GM19238 (cell line): ENCODE measurements around the gene IARS2.
"Not testable (repeated sequence)": the region's sequence is repeated elsewhere in the genome, so short reads cannot be mapped to it uniquely, and the experiment has no call there.

Source experiments
- DNase-seq: peaks from one replicate; pipeline ENCODE4 v3.0.0; 2011; ENCODE audit warnings: low spot score; ENCODE audit not compliant: insufficient read length

IARS2 gene

DNA sequence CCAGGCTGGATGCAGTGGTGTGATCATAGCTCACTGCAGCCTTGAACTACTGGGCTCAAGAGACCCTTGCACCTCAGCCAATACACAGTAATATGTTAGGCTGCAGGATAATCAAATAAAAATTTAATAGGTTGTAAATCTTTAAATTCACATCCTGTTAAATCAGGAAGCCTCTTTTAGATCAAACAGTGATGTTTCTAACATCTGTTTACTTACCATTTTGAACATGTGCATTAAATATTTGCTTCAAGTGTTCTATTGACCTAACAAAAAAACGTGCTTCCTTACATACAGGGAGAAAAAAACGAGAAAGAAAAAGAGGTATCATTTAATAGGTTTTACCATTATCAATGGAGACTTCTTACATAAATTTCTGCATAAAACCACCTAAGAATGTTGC lies 70.6 kb downstream of the IARS2 start:
- DNase-seq, result no peak

DNA sequence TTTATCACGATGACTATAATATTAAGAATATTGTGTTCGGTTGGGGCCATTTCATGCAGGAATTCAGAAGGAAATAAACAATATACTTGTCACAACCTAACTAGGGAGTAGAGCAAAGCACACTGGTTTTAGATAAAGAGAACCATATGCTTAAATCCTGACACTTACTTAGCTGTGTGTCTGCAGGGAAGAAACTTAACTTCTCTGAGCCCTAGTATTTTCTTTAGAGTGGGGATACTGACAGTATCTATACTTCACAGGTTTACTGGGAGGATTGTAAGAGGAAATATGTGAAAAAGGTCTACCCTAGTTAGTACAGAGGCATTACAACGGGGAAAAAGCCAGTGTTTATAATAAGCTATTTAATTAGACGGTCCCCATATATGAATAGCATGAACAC lies 72.9 kb downstream of the IARS2 start:
- DNase-seq, result no peak

DNA sequence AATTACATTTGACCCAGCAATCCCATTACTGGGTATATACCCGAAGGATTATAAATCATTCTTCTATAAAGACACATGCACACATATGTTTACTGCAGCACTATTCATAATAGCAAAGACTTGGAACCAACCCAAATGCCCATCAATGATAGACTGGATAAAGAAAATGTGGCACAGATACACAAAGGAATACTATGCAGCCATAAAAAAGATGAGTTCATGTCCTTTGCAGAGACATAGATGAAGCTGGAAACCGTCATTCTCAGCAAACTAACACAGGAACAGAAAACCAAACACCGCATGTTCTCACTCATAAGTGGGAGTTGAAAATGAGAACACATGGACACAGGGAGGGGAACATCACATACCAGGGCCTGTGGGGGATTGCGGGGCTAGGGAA lies 76.0 kb downstream of the IARS2 start:
- DNase-seq, result not testable (repeated sequence)

DNA sequence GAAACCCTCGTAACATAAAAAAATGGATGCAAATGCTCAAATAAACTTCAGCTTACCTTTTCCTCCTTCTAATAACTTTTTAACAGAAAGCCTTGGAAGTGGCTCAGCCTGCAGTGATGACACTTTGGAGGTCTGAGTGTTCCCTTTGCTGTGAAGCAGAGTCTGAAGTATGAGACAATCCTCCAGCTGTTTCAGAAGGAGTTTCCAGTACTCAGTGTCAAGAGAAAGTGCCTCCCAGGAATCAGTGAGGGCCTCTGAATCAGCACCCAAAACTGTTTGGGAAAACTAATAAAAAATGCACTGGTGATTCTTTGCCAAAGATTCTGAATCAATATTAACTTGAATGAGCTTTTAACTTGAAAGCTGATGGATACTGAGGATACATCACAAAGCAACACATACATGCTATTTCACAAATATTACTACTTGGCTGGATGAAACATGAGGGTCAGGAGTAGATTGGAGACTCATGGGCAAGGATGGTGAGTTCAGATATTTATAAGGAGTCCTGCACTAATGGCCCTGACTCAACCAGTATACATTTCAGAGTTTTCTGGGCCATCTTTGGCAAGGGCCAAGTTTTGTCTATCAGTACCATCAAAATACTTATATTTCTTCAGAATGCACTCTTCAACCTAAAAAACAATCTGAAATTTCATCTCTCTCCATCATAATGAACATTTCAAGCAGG lies 77.0 kb downstream of the IARS2 start:
- no peak for DNase-seq

DNA sequence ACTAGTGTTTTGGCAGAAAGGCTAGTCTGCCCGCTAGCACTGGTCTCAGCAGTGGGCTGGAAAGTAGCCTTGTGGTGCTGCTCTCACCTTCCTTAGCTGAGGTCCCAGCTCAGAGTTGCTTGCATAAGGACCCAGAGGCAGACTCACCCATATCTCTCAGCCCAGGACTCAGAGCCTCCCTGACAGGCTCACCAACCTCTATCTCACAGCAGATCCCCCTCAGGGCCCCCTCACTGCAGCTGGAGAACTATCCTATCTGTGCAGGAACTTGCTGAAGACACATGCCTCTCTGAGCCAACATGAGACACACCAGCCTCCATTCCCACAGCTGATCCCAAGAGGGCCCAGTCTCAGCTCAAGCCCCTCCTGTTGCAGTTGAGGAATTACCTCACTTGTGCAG lies 82.6 kb downstream of the IARS2 start:
- no peak for DNase-seq

DNA sequence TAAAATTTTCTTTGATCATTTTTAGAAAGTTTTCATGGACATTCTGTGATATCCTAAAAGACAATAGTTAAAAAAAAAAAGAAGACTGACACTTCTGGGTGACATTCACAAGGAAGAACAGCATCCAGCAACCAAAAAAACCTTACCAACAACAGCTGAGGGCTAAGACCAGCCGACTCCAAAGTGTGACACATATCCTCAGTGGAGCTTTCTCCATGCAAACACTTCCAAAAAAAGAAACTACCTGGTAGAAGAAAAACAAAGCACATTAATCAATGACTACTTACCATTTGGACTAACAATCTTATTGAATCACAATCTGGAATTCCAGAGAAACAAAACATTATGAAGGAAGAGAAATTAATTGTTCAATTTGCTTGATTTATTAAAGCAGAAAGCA lies 88.2 kb downstream of the IARS2 start:
- no peak for DNase-seq

DNA sequence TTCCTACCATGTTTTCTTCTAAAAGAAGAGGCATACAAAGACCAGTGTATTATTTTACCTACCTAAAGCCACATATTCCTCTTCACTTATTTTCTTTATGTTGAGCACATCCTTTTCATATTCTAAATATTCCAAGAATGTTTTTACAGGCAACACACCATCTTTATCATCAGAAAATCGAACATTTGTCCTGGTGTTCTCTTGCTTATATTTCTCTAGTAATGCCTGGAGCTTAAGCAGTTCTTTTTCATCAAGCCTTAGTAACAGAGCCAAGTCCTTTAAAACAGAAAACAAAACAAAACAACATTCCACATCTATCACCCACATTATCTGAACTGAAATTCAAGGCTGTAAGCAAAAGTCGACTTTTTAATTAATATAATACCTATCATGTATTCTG lies 88.7 kb downstream of the IARS2 start:
- no peak for DNase-seq

DNA sequence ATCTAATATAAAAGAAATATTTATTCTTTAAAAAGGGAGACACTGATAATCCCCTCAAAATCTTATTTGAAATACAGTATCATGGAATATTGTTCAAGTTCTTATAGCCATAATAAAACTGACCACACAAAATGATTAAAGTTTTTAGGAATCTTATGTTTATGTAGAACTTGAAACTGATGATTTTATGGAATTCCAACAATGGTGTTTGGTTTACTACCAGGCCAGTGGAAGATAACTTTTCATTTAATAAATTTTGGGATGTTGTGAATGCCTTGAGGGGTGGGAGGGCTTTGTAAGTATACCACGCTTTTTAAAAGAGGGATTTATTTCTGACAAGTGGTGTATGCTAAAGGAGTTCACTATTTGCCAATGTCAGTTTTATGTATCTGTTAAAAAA lies 90.6 kb downstream of the IARS2 start:
- no peak for DNase-seq

DNA sequence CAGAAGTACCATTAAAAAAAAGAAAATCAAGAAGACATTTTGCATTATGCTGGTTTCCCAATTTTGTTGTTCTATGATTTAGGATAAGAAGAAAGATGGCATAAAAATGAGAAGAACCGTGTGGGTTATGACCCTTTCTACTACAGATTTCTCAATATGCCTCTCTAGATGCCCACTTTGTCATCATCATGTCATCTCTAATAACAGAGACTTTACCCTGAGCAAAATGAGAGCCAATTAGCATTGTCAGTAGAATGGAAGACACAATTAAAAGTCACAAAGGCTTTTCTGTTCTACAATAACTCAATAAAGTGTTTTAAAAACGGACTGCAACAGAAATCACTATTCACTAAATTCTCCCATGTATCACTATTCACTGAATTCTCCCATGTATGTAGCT lies 92.8 kb downstream of the IARS2 start:
- DNase-seq, result no peak

DNA sequence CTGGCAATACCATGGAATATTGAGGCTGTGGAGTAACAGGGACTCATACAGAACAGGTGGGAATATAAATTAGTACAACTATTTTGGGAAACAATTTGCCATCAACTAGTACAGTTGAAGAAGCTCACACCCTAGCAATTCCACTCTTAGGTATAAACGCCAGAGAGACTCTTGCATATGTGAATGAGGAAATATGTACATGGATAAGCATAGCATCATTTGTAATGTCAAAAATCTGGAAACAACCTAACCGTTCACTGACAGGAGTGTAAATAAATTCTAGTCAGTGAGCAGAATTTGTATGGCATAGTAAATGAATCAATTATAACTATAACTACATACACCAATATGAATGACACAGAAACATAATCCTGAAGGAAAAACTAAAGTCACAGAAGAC lies 94.6 kb downstream of the IARS2 start:
- DNase-seq, result no peak

DNA sequence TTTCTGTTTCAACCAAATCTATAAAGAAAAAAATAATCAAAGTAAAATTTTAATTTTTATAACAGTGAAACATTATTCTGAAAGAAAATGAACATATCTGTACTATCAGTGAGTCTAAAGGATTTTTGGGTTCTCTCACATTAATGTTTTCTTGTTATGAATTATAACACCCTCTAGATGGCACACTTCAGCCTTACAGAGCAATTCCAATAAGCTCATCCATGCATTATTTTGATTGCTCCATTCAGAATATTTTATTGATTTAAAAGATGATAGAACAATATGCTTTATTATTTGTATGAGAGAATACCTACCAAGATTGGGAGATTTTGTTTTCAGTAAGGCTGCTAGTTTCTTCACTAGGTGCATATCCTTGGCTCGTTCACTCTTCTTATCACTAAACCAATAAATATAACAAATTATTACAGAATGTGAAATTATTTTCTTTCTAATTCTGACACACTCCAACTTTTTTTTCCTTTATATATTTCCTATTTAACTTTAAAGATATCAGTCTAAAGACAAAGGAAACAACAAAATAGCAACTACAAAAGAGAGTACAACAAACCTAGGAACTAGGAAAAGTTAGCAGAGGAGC lies 95.9 kb downstream of the IARS2 start:
- DNase-seq, result no peak

DNA sequence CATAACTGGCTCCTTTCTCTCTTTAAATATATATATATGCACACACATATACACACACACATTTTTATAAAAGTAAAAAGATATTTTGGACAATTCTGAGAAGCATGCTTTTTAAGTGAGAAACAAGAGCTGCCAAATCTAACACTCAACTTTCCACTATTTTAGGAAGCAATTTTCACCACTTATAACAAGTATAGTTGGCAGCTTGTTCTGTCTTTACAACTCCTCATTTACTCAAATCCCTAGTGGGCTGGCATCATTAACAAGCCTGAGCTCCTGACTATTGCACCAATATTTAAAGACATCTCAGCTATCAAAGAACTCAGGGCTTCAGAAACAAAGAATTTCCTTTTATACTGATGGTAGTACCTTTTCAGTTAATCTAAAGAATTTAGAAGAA lies 101.8 kb downstream of the IARS2 start:
- DNase-seq, result no peak
